Measurements from ENCODE around the gene SLC9A9.
A peak's percentile ranks its signal among the peaks of the same experiment; 100 is the strongest.

SLC9A9 gene

GRCh38 chr3:143237077-143237627 lies 611.1 kb downstream of the SLC9A9 start:
- Histone ChIP-seq H3K4me3 (ENCODE audit: low read depth, low read length) (no peak overlapping the region), H3K27ac (no peak overlapping the region), H3K27me3 (replicated peaks) (no peaks in the 10 kb centered on the region), H3K36me3 (replicated peaks) (no peaks in the 10 kb centered on the region)
- TF ChIP-seq CTCF (IDR thresholded peaks at IDR 0.05; ENCODE audit: low read depth, low read length, missing control alignments) = no peak
- DNase-seq = no peak
- in situ Hi-C loops (cut with HindIII; ENCODE audit: low pct_ligation_motif_present, low sequenced_read_pairs) = no loop called here

GRCh38 chr3:143236226-143236964 lies 611.9 kb downstream of the SLC9A9 start:
- no peak overlapping the region for H3K27ac ChIP-seq
- no peak for DNase-seq
- no peak for TF ChIP-seq CTCF (IDR thresholded peaks at IDR 0.05; ENCODE audit: low read depth, low read length, missing control alignments)
- no peaks in the 10 kb centered on the region for H3K36me3 ChIP-seq (replicated peaks)
- H3K4me3 ChIP-seq (ENCODE audit: low read depth, low read length) = no peak overlapping the region
- no peaks in the 10 kb centered on the region for H3K27me3 ChIP-seq (replicated peaks)
- in situ Hi-C loops (cut with HindIII; ENCODE audit: low pct_ligation_motif_present, low sequenced_read_pairs) = no loop called here

DNA sequence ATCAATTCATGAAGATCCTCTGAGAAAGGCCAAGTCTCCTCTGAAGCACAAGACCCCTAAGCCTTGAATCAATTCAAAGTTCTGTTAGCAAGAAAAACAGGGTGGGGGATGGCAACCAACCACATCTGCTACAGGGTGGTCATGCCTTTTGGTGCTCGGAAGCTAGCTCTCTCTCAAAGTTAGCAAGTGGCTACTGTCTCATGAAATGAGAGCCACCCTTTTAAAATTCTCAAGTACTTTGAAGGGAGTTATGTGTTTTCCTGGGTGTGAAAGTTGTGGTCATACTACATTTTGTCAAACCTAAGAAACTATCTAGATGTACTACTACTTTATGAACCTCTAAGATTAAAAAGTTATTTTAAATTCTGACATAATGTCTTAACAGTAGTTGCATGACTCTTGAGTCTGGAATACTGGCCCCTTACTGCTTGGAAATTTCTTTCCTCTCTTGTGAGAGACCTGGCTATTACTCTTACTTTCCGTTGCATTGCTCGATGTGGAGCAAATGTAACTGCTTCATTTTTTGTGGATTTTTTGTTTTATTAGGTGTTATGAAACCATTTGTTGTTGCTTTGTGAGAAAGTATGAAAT lies 612.6 kb downstream of the SLC9A9 start:
- H3K27me3 ChIP-seq (replicated peaks) = no peaks in the 10 kb centered on the region
- in situ Hi-C loops (cut with HindIII; ENCODE audit: low pct_ligation_motif_present, low sequenced_read_pairs) = no loop called here
- no peak overlapping the region for H3K4me3 ChIP-seq (ENCODE audit: low read depth, low read length)
- DNase-seq = no peak
- H3K27ac ChIP-seq = no peak overlapping the region
- H3K36me3 ChIP-seq (replicated peaks) = no peaks in the 10 kb centered on the region
- TF ChIP-seq CTCF (IDR thresholded peaks at IDR 0.05; ENCODE audit: low read depth, low read length, missing control alignments) = no peak

- no peak for TF ChIP-seq CTCF (IDR thresholded peaks at IDR 0.05; ENCODE audit: low read depth, low read length, missing control alignments)
- H3K27me3 ChIP-seq (replicated peaks) = no peaks in the 10 kb centered on the region
- H3K4me3 ChIP-seq (ENCODE audit: low read depth, low read length) = no peak overlapping the region
- in situ Hi-C loops (cut with HindIII; ENCODE audit: low pct_ligation_motif_present, low sequenced_read_pairs) = no loop called here
- H3K27ac ChIP-seq = no peak overlapping the region
- H3K36me3 ChIP-seq (replicated peaks) = no peaks in the 10 kb centered on the region
- DNase-seq = peak; percentile 9
Measured at GRCh38 chr3:143234526-143234925, 613.7 kb downstream of the SLC9A9 start.

- no peak for TF ChIP-seq CTCF (IDR thresholded peaks at IDR 0.05; ENCODE audit: low read depth, low read length, missing control alignments)
- H3K4me3 ChIP-seq (ENCODE audit: low read depth, low read length) = no peak overlapping the region
- no peaks in the 10 kb centered on the region for H3K36me3 ChIP-seq (replicated peaks)
- H3K27me3 ChIP-seq (replicated peaks) = no peaks in the 10 kb centered on the region
- in situ Hi-C loops (cut with HindIII; ENCODE audit: low pct_ligation_motif_present, low sequenced_read_pairs) = no loop called here
- no peak overlapping the region for H3K27ac ChIP-seq
- DNase-seq = no peak
Measured at GRCh38 chr3:143232981-143233380, 615.3 kb downstream of the SLC9A9 start.
